ENCODE data around the gene ZMYND8.

ZMYND8 gene

DNA sequence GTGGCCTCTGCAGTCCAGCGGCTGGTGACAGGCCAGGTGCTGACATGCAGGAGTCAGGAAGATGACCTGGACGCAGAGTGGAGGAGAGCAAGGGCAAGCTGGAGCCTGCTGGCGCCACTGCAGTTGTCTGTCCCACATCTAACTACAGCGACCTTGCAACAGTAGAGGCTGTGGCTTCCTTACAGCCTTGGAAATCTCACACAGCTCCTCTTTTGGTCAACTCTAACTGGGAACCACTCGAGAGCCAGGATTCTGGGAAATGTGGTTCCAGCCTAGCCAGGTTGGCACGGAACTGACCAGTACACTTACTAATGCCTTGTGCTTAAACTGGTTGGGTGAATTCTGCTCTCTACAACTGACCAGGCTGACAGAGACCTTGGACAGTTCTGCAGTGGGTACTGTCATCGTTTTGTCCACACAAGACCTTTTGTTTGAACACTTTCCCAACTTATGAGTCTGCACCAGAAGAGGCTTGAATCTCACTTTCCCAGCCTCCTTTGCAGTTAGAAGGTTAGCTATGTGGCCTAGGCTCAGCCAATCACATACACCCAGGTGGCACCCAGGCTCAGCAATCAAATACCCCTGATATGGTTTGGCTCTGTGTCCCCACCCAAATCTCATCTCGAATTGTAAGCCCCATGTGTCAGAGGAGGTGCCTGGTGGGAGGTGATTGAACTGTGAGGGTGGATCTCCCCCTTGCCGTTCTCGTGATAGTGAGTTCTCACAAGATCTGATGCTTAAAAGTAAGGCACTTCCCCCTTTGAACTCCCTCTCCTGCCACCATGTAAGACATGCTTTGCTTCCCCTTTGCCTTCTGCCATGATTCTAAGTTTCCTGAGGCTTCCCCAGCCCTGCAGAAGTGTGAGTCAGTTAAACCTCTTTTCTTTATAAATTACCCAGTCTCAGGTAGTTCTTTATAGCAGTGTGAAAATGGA, 153.5 kb downstream of the ZMYND8 start:
- no peak for DNase-seq (ENCODE audit: low spot score)
- in situ Hi-C loops (cut with MboI; ENCODE audit: low sequenced_read_pairs, unreplicated experiment) = no loop called here
- TF ChIP-seq, protein P1, sequence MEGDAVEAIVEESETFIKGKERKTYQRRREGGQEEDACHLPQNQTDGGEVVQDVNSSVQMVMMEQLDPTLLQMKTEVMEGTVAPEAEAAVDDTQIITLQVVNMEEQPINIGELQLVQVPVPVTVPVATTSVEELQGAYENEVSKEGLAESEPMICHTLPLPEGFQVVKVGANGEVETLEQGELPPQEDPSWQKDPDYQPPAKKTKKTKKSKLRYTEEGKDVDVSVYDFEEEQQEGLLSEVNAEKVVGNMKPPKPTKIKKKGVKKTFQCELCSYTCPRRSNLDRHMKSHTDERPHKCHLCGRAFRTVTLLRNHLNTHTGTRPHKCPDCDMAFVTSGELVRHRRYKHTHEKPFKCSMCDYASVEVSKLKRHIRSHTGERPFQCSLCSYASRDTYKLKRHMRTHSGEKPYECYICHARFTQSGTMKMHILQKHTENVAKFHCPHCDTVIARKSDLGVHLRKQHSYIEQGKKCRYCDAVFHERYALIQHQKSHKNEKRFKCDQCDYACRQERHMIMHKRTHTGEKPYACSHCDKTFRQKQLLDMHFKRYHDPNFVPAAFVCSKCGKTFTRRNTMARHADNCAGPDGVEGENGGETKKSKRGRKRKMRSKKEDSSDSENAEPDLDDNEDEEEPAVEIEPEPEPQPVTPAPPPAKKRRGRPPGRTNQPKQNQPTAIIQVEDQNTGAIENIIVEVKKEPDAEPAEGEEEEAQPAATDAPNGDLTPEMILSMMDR (IDR thresholded peaks at IDR 0.05; ENCODE audit: borderline replicate concordance, control extremely low read depth, extremely low read depth, insufficient read depth, missing control alignments) = no peak

DNA sequence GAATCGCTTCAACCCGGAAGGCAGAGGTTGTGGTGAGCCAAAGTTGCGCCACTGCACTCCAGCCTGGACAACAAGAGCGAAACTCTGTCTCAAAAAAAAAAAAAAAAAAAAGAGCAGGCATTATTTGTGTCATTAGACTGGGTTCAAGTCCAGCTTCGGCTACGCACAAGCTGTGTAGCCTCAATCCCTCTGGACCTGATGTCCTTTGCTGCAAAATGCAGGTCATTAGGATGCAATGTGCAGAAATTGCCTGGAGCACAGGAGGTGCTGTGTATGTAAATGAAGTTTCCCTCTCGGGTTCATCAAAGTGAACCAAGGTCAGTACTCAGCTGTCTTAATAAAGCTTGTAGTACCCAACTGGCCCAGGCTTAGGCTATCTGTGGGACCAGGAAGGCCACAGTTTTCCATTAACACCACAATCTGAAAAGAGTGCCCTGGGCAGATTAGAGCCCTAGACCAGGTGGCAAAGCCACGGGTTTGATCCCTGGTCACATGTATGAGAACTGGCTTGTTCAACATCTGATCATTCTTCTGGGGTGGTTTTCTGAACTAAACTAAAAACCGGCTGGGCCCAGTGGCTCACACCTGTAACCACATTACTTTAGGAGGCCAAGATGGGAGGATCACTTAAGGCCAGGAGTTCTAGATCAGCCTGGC, 155.3 kb downstream of the ZMYND8 start:
- no peak for DNase-seq (ENCODE audit: low spot score)
- in situ Hi-C loops (cut with MboI; ENCODE audit: low sequenced_read_pairs, unreplicated experiment) = no loop called here
- TF ChIP-seq, protein P1 (IDR thresholded peaks at IDR 0.05; ENCODE audit: borderline replicate concordance, control extremely low read depth, extremely low read depth, insufficient read depth, missing control alignments) = no peak

DNA sequence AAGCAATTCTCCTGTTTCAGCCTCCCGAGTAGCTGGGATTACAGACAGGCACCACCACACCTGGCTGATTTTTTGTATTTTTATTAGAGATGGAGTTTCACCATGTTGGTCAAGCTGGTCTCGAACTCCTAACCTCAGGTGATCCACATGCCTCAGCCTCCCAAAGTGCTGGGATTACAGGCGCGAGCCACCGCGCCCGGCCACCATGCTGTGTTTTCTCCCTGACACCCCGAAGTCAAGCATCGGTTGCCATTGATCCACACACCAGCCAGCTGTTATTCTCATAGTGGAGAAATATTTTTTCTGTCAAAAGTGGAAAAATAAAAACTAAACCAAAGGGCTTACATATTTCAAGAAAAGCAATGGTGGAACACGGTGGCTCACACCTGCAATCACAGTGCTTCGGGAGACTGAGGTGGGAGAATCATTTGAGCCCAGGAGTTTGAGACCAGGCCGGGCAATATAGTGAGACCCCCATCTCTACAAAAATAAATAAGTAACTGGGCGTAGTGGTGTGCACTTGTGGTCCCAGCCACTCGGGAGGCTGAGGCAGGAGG, 157.4 kb downstream of the ZMYND8 start:
- no peak for DNase-seq (ENCODE audit: low spot score)
- TF ChIP-seq, protein P1 (IDR thresholded peaks at IDR 0.05; ENCODE audit: borderline replicate concordance, control extremely low read depth, extremely low read depth, insufficient read depth, missing control alignments) = no peak
- in situ Hi-C loops (cut with MboI; ENCODE audit: low sequenced_read_pairs, unreplicated experiment) = loop anchor here (5.0 to 10.0 kb wide), 2 partner anchors 183 to 426 kb away; no protein-coding TSS in a partner anchor

GRCh38 chr20:47198254-47198671, 158.2 kb downstream of the ZMYND8 start:
- DNase-seq (ENCODE audit: low spot score) = peak; percentile 59
- in situ Hi-C loops (cut with MboI; ENCODE audit: low sequenced_read_pairs, unreplicated experiment) = loop anchor here (5.0 to 10.0 kb wide), 2 partner anchors 184 to 427 kb away; no protein-coding TSS in a partner anchor
- TF ChIP-seq, protein P1 (IDR thresholded peaks at IDR 0.05; ENCODE audit: borderline replicate concordance, control extremely low read depth, extremely low read depth, insufficient read depth, missing control alignments) = no peak

- peak; percentile 86 for DNase-seq (ENCODE audit: low spot score)
- in situ Hi-C loops (cut with MboI; ENCODE audit: low sequenced_read_pairs, unreplicated experiment) = loop anchor here (5.0 to 10.0 kb wide), 2 partner anchors 186 to 428 kb away; no protein-coding TSS in a partner anchor
- TF ChIP-seq, protein P1 (IDR thresholded peaks at IDR 0.05; ENCODE audit: borderline replicate concordance, control extremely low read depth, extremely low read depth, insufficient read depth, missing control alignments) = peak; percentile 93
Measured at GRCh38 chr20:47196091-47197081, 160.1 kb downstream of the ZMYND8 start.

All from GM13976 (cell line).